NAMALWA (cell line): Measurements from ENCODE around the gene LCN2.

Experiments used
- DNase-seq: peaks from one replicate; pipeline ENCODE4 v3.0.0-alpha.2; 2015; ENCODE audit warnings: low spot score

LCN2 gene

DNA sequence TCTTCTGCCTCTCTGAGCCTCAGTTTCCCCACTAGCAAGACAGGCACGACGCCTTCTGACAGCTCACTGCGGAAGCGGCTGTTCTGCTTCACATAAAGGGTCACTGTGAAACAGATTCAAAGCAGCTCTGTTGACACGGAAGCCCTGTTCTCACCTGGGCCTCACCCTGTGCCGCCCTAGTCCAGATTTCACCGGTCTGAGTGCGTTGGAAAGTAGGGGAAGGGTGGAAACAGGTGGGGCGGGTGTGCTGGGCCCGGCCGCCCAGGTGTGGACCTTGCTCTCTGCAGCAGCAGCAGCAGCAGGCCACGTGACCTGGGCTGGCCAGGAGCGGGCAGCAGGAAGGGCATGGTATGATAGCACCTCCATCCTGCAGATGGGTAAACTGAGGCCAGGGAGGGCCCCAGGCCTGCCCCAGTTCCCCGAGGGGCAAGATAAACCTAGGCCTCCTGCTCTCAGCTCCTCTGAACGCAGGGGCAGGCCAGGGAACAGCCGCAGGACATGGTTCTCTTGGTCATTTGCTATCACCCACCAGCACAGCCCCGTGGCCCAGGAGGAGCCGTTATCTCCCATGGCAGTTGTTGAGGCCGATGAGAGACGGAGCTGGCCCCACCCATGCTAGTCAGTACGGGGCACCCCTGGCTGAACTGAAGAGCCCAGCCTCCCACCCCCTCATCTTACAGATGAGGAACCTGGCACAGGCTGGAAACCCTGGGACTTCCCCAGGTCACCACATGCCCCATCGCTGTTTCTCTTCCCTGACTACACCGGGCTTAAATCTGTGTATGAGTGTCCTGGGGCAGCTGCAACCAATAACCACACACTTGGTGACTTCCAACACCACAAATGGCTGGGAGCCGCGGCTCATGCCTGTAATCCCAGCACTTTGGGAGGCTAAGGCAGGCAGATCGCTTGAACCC lies 33.8 kb upstream of the LCN2 start:
- peak; percentile 45 for DNase-seq

DNA sequence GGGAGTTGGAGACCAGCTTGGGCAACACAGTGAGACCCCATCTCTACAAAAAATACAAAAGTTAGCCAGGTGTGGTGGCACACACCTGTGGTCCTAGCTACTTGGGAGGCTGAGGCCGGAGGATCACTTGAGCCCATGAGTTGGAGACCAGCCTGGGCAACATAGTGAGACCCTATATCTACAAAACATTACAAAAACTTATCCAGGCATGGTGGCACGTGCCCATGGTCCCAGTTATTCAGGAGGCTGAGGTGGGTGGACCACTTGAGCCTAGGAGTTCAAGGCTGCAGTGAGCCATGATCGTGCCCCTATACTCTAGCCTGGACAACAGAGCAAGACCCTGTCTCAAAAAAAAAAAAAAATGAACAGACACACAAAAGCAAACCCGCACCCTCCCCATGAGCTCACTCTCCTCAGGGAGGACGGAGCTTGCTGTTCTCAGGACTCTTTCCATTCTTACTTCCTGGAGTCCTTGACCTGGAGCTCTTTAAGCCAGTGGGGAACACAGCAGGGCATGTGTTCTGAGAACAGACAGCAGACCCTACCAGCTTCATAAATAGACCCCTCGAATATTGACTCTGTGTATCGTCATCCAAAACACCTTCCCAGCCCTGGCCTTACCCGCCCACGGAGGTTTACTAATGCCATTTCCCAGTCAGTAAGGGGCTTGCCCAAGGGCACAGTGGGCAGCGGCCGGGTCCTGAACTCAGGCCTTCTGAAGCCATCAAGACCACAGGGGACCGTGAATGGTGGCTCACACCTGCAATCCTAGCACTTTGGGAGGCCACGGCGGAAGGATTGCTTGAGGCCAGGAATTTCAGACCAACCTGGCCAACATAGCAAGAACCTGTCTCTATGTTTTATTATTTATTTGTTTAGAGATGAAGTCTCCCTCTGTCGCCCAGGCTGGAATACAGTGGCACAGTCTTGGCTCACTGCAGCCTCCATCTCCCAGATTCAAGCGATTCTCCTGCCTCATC lies 32.9 kb upstream of the LCN2 start:
- DNase-seq: no peak

GRCh38 chr9:128117613-128118471 lies 31.4 kb upstream of the LCN2 start:
- peak; percentile 95 for DNase-seq

GRCh38 chr9:128118472-128118857 lies 30.8 kb upstream of the LCN2 start:
- DNase-seq: no peak

- peak; percentile 36 for DNase-seq
Measured at GRCh38 chr9:128118971-128119665, 30.1 kb upstream of the LCN2 start.

DNA sequence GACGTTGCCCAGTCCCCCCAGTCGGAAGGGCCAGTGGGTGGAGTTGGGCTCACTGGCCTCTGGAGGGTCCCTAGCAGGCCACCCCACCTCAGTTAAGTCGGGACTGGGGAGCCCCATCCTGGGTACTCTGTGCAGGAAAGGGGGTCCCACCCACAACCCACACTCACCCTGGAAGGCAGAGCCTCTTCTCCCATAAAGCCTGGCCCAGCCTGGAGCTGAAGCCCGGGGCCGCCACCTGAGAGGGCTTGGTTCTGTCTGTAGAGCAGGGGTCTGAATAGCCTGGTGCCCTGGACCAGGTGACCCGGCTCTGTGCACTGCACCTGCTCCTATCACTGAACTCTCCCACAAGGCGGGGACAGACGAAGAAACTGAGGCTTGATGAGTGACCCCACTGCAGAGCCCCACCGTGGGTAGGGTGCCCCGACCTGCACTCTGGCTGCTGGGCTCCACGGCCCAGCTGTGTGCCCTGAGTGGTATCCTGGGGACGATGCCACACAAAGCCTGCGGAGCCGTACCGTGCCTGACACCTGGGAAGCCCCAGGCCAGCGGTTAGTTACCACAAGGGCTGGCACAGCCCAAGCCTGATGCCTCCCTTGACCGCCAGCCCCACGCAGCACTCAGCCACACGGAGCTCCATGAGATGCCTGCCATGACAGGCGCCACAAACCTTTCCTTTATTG lies 29.1 kb upstream of the LCN2 start:
- DNase-seq: no peak

DNA sequence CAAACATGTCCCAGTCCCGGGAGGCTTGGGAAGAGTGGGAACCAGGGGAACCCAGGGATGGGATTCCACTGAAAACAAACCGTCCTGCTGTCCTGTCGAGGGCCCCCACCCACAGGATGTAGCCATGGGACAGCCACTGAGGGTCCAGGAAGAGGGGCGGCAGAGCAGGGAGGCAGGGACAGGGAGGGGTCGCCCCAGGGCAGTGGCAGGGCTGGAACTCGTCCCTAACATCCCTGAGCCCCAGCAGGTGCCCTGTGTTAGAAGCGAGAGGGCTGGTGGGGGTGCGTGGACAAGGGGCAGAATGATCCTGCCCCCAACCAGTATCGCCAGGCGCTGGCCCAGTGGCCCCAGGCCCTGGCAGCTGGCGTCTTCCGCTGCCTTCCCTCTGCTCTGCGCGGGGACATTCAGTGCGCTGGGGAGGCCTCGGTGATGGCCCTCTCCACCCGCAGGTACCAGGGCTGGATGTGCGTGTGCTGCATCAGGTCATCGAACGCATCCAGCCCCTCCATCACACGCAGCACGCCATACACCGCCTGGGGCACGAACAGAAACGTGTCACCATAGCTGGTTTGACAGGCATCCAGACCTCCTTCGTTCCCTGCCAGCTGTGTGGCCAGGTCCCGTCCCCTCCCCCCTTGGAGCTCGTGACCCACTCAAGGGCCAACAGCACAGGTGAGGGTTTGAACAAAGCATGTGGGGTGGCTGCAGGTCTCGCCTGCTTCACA lies 28.4 kb upstream of the LCN2 start:
- no peak for DNase-seq

DNA sequence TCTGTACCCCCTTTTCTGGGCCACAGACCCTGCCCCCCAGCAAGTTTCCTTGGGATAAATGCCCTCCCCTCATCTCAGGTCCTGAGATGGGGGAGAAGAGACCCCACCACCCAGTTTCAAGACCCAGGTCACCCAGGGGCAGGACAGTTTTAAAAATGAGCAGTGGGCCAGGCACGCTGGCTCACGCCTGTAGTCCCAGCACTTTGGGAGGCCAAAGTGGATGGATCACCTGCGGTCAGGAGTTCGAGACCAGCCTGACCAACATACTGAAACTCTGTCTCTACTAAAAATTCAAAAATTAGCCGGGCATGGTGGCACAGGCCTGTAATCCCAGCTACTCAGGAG lies 27.8 kb upstream of the LCN2 start:
- DNase-seq: no peak

DNA sequence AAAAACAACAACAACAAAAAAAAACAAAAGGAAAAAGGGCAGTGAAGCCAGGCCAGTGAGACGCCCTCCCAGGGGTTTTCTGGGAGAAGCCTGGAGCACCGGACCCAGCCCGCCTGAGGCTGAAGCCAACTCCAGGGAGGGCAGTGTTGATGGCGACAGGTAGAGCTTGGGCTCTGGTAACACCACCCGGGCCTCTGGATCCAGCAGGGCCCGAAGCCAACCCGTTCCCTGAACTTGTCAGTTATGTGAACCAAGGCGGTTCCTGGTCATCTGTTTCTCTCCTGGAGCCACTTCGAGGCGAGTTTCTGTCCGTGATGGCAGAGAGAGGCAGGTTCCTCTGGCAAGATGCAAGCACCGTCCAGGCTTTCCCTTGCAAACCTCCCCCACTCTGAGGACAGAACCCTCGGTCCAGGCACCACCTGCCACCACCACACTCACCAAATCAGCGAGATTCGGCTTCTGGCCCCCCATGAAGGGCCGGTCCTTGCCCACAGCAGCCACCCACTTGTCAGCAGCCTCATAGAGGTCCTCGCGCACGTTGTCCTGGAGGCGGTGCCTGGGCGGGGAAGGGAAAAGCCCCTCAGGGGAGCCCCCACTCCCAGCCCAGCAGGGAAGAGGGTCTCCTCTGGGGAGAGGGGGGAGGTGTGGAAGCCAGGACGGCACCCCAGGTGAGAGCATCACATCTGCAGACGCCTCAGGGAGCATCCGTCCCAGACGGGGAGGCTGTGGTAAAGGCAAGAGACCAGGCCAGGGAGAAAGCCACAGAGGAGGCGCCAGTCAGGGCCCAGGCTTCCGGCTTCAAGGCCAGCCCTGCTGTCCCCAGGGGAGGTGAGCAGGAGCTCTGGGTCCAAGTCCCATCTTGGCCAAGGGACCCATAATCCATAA lies 27.1 kb upstream of the LCN2 start:
- DNase-seq: no peak

- DNase-seq: no peak
Measured at GRCh38 chr9:128122809-128123175, 26.5 kb upstream of the LCN2 start.

GRCh38 chr9:128123451-128124080 lies 25.7 kb upstream of the LCN2 start:
- DNase-seq: no peak

- no peak for DNase-seq
Measured at GRCh38 chr9:128124451-128124850, 24.8 kb upstream of the LCN2 start.

GRCh38 chr9:128124873-128125579 lies 24.2 kb upstream of the LCN2 start:
- peak; percentile 43 for DNase-seq

DNA sequence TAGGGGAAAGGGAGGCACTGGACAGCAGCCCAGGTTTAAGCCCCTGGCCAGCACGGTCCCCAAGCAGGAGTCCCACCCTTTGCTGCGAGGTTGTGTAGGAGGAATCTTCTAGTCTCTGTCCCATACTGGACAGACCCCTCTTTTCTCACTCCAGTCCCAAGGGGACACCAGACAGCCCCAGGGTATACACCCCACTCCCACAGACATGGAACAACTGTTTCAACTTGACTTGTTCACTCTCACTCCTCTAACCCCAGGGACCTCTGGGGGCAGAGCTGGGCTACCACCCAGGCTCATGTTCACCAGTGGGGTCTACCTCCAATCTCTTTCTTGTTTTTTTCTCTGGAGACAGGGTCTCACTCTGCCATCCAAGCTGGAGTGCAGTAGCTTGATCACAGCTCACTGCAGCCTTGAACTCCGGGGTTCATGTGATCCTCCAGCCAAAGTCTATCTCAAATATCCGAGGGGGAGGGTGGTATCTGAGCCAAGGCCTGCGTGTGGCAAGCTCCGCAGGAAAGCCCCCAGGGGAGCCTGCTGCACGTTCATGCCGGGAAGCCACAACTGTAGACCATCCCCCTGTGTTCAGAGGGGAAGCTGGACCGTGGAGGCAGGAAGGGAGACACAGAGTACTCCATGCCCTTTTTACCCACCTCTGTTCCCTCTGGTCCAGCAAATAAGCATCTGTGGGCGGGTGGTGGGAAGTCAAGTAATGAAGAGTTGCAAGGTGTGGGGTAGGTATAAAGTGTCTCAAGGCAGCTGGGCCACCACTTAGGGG lies 23.5 kb upstream of the LCN2 start:
- no peak for DNase-seq

GRCh38 chr9:128127568-128127989 lies 21.7 kb upstream of the LCN2 start, which contains the start of gene PTGES2:
PTGES2 (minus strand) TSS chr9:128127729; CDS start chr9:128127717, 12 bp downstream.
- peak; percentile 87 for DNase-seq

DNA sequence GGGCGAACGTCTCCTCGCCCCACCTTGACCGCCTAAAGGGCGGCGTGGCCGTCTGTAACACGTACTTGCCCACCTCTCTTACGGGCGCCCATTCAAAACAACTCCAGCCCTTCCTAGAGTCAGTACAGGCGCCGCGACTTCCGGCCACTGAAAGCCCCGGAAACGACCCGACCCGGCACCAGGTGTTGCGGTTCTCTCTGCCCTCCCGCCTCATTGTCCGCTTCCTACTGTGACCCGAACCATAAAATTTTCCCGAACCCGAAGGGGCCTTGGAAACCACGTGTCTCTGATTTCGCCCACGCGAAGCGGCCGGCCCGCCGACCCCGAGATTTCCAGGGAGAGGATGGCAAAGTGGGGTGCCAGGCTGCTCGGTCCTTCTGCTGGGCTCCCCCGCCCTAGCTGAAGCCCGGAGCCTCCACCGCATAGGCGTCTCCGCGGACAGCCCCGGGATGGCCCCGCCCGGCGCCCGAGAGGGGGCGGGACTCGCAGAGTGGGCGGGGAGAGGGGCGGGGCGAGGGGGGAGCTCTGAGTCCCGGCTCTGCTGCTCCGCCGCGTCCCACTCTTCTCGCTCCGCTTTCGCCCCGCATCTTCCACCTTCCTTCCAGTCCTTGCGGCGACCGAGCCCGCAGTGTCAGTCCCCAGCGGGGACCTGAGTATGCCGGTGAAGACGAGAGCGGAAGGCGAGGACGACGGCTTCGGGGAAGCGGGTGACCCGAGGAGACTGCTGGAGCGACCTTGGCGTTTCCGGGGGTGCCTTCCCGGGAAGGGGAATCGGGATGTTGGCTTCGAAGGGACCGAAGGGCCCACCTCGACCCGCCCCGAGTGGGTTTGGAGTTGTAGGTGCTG lies 21.0 kb upstream of the LCN2 start:
- DNase-seq: peak; percentile 94
